Stimulated activated CD4-positive, alpha-beta T cell treated with anti-CD3 and anti-CD28 coated beads, Interleukin-4, amount 100 ng/mL, for 24 hours (primary cell): Measurements from ENCODE around the gene PCCA.
"Not testable (repeated sequence)": the region's sequence is repeated elsewhere in the genome, so short reads cannot be mapped to it uniquely, and the experiment has no call there.

Experiments
- DNase-seq: peaks from one replicate; pipeline ENCODE4 v3.0.0-alpha.2; 2020

PCCA gene

GRCh38 chr13:100364591-100364990 is 275.7 kb downstream of the PCCA start:
- no peak for DNase-seq

- DNase-seq: no peak
These were observed 276.8 kb downstream of the PCCA start for GRCh38 chr13:100365680-100366079.

- no peak for DNase-seq
These were observed 289.6 kb downstream of the PCCA start for GRCh38 chr13:100378533-100378932.

- DNase-seq: no peak
These were observed 292.8 kb downstream of the PCCA start for GRCh38 chr13:100381595-100382224.

- no peak for DNase-seq
These were observed 293.9 kb downstream of the PCCA start for GRCh38 chr13:100382785-100383184.

GRCh38 chr13:100387416-100387815 is 298.5 kb downstream of the PCCA start:
- DNase-seq: no peak

- not testable (repeated sequence) for DNase-seq
These were observed 299.3 kb downstream of the PCCA start for GRCh38 chr13:100388150-100388549.

GRCh38 chr13:100388923-100389322 is 300.0 kb downstream of the PCCA start:
- DNase-seq: no peak

- no peak for DNase-seq
These were observed 300.7 kb downstream of the PCCA start for GRCh38 chr13:100389617-100390016.

GRCh38 chr13:100392709-100393630 is 304.1 kb downstream of the PCCA start:
- DNase-seq: peak; percentile 75

GRCh38 chr13:100394005-100394695 is 305.3 kb downstream of the PCCA start:
- peak; percentile 20 for DNase-seq

- no peak for DNase-seq
These were observed 306.9 kb downstream of the PCCA start for GRCh38 chr13:100395698-100396373.

- DNase-seq: no peak
These were observed 307.9 kb downstream of the PCCA start for GRCh38 chr13:100396776-100397175.

GRCh38 chr13:100397627-100398026 is 308.7 kb downstream of the PCCA start:
- no peak for DNase-seq

GRCh38 chr13:100398360-100398759 is 309.5 kb downstream of the PCCA start:
- no peak for DNase-seq

GRCh38 chr13:100399455-100399854 is 310.6 kb downstream of the PCCA start:
- no peak for DNase-seq

- no peak for DNase-seq
These were observed 314.8 kb downstream of the PCCA start for GRCh38 chr13:100403675-100404074.

GRCh38 chr13:100409132-100409531 is 320.2 kb downstream of the PCCA start:
- DNase-seq: no peak

GRCh38 chr13:100423375-100423774 is 334.5 kb downstream of the PCCA start:
- no peak for DNase-seq

GRCh38 chr13:100428986-100429385 is 340.1 kb downstream of the PCCA start:
- no peak for DNase-seq

- no peak for DNase-seq
These were observed 343.7 kb downstream of the PCCA start for GRCh38 chr13:100432611-100433010.

- no peak for DNase-seq
These were observed 344.6 kb downstream of the PCCA start for GRCh38 chr13:100433475-100433874.
